CD4-positive, CD25-positive, alpha-beta regulatory T cell (primary cell): ENCODE results near the gene SENP7. TPM values are rescaled to one million over a fixed set of nuclear protein-coding genes. Genes with fewer than 3 reads are reported as not detected.
A peak's percentile ranks its signal among the peaks of the same experiment; 100 is the strongest.

ENCODE experiments used
- ATAC-seq, 2 donors: fragments of 150-1000 bp; cut with Tn5 transposase; one replicate each; pipeline ENCODE4 v1.10.0; 2021; ENCODE audit warnings: low read depth in 2 of 2, moderate number of reproducible peaks in 2 of 2, moderate library complexity in 1 of 2
- DNase-seq, 3 donors: peaks; one replicate each; pipeline versions ENCODE4 v3.0.0 to v3.0.0-alpha.2; 2012 to 2022; ENCODE audit warnings: mixed read lengths in 1 of 3
- H3K27ac ChIP-seq: one replicate; pipeline ENCODE4 v1.7.0; 2013; ENCODE audit warnings: mild to moderate bottlenecking, low read length; ENCODE audit not compliant: insufficient read depth, poor library complexity, severe bottlenecking
- H3K27me3 ChIP-seq: one replicate; pipeline ENCODE4 v1.7.0; 2013; ENCODE audit warnings: low read length; ENCODE audit not compliant: control insufficient read depth, insufficient read depth
- H3K36me3 ChIP-seq: one replicate; pipeline ENCODE4 v1.7.0; 2013; ENCODE audit warnings: mild to moderate bottlenecking, low read length, moderate library complexity; ENCODE audit not compliant: control insufficient read depth, insufficient read depth
- H3K4me1 ChIP-seq: 2 replicates; pipeline ENCODE4 v1.7.0; 2013; ENCODE audit warnings: mild to moderate bottlenecking, low read length; ENCODE audit not compliant: insufficient read depth, control insufficient read depth, poor library complexity, severe bottlenecking
- H3K4me3 ChIP-seq: one replicate; pipeline ENCODE4 v1.7.0; 2013; ENCODE audit warnings: low read depth, mild to moderate bottlenecking, low read length, moderate library complexity
- H3K9me3 ChIP-seq, 2 experiments: 1 replicate in 1 of 2; 2 replicates in 1 of 2; pipeline ENCODE4 v1.7.0; 2013; ENCODE audit warnings: low read length in 2 of 2, mild to moderate bottlenecking in 1 of 2, moderate library complexity in 1 of 2; ENCODE audit not compliant: control insufficient read depth in 2 of 2
- H3K27ac Mint-ChIP-seq, 3 donors: one replicate each; pipeline ENCODE4 v1.8.0; 2020 to 2022; ENCODE audit warnings: mild to moderate bottlenecking in 3 of 3, mixed read lengths in 3 of 3, moderate library complexity in 2 of 3
- H3K27me3 Mint-ChIP-seq: one replicate; pipeline ENCODE4 v1.8.0; 2022; ENCODE audit warnings: mild to moderate bottlenecking, mixed read lengths
- H3K36me3 Mint-ChIP-seq: one replicate; pipeline ENCODE4 v1.8.0; 2020; ENCODE audit warnings: mixed read lengths
- H3K4me1 Mint-ChIP-seq, 4 donors: one replicate each; pipeline ENCODE4 v1.8.0; 2020 to 2022; ENCODE audit warnings: mixed read lengths in 4 of 4, mild to moderate bottlenecking in 1 of 4
- H3K4me3 Mint-ChIP-seq, 4 donors: one replicate each; pipeline ENCODE4 v1.8.0; 2020 to 2022; ENCODE audit warnings: mild to moderate bottlenecking in 4 of 4, mixed read lengths in 4 of 4, moderate library complexity in 3 of 4
- H3K9me3 Mint-ChIP-seq, 7 donors: one replicate each; pipeline ENCODE4 v1.8.0; 2020 to 2022; ENCODE audit warnings: mixed read lengths in 7 of 7, mild to moderate bottlenecking in 3 of 7, moderate library complexity in 2 of 7
- polyA plus RNA-seq, 4 donors: library from polyadenylated mRNA; unstranded; fragments of 300-500 nt; fragmentation: Illumina TruSeq; gene quantifications; one replicate each; pipeline ENCODE4 v1.2.3, GENCODE V29; 2021
- total RNA-seq: library from RNA; stranded (reverse); gene quantifications from one replicate; pipeline ENCODE4 v1.2.3, GENCODE V29; 2022

Gene SENP7
- total and polyA plus RNA-seq, 5 donors from 2014 or later = 7.8 to 49.9 (median 9.8) TPM

DNA sequence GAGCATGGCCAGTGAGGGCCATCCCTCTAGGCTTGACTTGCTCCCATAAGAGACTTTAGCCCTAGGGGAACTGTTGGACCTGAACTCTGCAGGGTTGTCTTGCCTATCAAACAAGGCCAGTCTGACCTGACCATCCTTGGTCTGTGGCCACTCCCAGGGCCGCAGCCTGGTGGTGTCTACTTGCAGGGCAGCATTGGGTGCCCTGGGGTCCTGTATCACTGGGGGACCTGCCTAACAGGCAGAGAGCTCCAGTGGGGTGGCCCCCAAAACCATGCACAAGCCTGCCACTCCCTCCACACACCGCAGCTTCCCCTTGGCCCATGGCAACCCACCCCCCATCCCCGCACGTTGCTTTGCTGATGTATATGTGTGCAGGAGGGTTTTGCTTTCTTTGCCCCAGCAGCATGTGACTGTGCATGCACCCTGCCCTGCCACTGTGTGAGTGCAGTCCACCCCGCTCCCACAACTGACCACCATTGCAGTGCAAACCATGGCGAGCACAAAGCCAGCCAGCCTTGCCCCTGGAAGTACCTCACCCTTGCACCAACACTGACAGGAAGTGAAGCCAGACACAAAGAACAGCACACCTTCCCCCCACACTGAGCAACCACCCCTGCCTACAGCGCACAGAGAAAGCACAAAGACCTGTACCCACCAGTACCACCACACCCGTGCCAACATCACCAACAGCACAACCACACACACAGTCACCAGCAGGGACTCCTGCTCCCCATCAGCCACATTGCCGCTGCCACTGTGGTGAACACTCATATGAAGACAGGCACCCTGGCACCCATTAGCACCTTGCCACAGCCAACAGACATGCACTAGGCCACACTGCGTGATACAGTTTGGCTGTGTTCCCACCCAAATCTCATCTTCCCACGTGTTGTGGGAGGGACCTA, 88.8 kb downstream of the SENP7 start:
- peaks cover 0 to 11% (median 2%) of the 10 kb centered on the region in 7 donors for H3K9me3 Mint-ChIP-seq
- Histone ChIP-seq H3K36me3 (no peaks in the 10 kb centered on the region), H3K4me3 (no peak overlapping the region), H3K27ac (no peak overlapping the region), H3K9me3 (no peaks in the 10 kb centered on the region), H3K27me3 (no peaks in the 10 kb centered on the region), H3K4me1 (peaks cover 4% of the 10 kb centered on the region)
- DNase-seq = peak in 1 of 3 donors; percentile 6
- peaks cover 37% of the 10 kb centered on the region for H3K36me3 Mint-ChIP-seq
- H3K27ac Mint-ChIP-seq = peak overlapping the region in 2 of 3 donors; percentile 23 to 37
- H3K27me3 Mint-ChIP-seq = no peaks in the 10 kb centered on the region
- peak overlapping the region in 3 of 4 donors; percentile 35 to 67 (median 67) for H3K4me3 Mint-ChIP-seq
- H3K4me1 Mint-ChIP-seq = peaks cover 33 to 57% (median 44%) of the 10 kb centered on the region in 4 donors
- no peak for ATAC-seq

- ATAC-seq = no peak
- DNase-seq = no peak
- peaks cover 38 to 60% (median 49%) of the 10 kb centered on the region in 4 donors for H3K4me1 Mint-ChIP-seq
- Histone ChIP-seq H3K36me3 (peaks cover 6% of the 10 kb centered on the region), H3K27ac (peak overlapping the region; percentile 25), H3K27me3 (no peaks in the 10 kb centered on the region), H3K4me3 (no peak overlapping the region), H3K4me1 (no peaks in the 10 kb centered on the region), H3K9me3 (no peaks in the 10 kb centered on the region)
- no peaks in the 10 kb centered on the region for H3K27me3 Mint-ChIP-seq
- no peak overlapping the region for H3K4me3 Mint-ChIP-seq
- H3K9me3 Mint-ChIP-seq = no peaks in the 10 kb centered on the region
- peaks cover 31% of the 10 kb centered on the region for H3K36me3 Mint-ChIP-seq
- peak overlapping the region in 2 of 3 donors; percentile 6 to 7 for H3K27ac Mint-ChIP-seq
These were observed 94.2 kb downstream of the SENP7 start for GRCh38 chr3:101418851-101419250.

DNA sequence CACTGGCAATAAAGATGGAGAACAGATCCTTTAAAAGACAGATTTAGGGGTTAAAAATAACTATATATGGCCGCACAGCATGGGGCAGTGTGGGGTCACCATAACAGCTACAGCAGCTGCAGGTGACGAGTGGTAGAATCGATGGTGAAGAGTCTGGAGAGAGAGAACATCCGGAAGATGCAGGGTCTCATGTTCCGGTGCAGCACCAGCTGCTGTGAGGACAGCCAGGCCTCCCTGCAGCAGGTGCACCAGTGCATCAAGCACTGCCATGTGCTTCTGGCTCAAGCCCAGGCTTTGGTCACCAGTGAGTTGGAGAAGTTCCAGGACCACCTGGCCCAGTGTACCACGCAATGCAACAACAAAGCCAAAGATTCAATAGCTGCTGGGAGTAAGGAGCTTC, 98.9 kb downstream of the SENP7 start:
- H3K4me1 Mint-ChIP-seq = peaks cover 36 to 47% (median 44%) of the 10 kb centered on the region in 4 donors
- H3K4me3 Mint-ChIP-seq = no peak overlapping the region
- peak overlapping the region; percentile 11 to 92 (median 74) for H3K27ac Mint-ChIP-seq
- no peak overlapping the region for H3K27ac ChIP-seq
- H3K4me1 ChIP-seq = no peaks in the 10 kb centered on the region
- no peak overlapping the region for H3K4me3 ChIP-seq
- no peaks in the 10 kb centered on the region for H3K27me3 ChIP-seq
- peaks cover 40% of the 10 kb centered on the region for H3K36me3 Mint-ChIP-seq
- H3K9me3 Mint-ChIP-seq = peaks cover 0 to 10% (median 2%) of the 10 kb centered on the region in 7 donors
- peaks cover 1 to 3% of the 10 kb centered on the region in 2 experiments for H3K9me3 ChIP-seq
- no peaks in the 10 kb centered on the region for H3K27me3 Mint-ChIP-seq
- DNase-seq (no peak), ATAC-seq (no peak)
- peaks cover 11% of the 10 kb centered on the region for H3K36me3 ChIP-seq

- no peak for DNase-seq
- no peak overlapping the region for H3K4me3 ChIP-seq
- H3K27me3 ChIP-seq = no peaks in the 10 kb centered on the region
- H3K9me3 Mint-ChIP-seq = peaks cover 0 to 14% (median 4%) of the 10 kb centered on the region in 7 donors
- H3K9me3 ChIP-seq = peaks cover 5 to 6% of the 10 kb centered on the region in 2 experiments
- peaks cover 12% of the 10 kb centered on the region for H3K36me3 ChIP-seq
- H3K36me3 Mint-ChIP-seq = peaks cover 44% of the 10 kb centered on the region
- H3K27me3 Mint-ChIP-seq = no peaks in the 10 kb centered on the region
- peaks cover 33 to 44% (median 40%) of the 10 kb centered on the region in 4 donors for H3K4me1 Mint-ChIP-seq
- H3K27ac ChIP-seq = no peak overlapping the region
- H3K4me1 ChIP-seq = no peaks in the 10 kb centered on the region
- H3K4me3 Mint-ChIP-seq = no peak overlapping the region
- peak overlapping the region in 2 of 3 donors; percentile 8 to 92 for H3K27ac Mint-ChIP-seq
- no peak for ATAC-seq
These were observed 99.4 kb downstream of the SENP7 start for GRCh38 chr3:101413656-101414055.

GRCh38 chr3:101391413-101391950, 121.5 kb downstream of the SENP7 start:
- ATAC-seq (no peak), DNase-seq (no peak)
- peaks cover 3% of the 10 kb centered on the region for H3K36me3 ChIP-seq
- H3K27me3 ChIP-seq = no peaks in the 10 kb centered on the region
- H3K4me1 ChIP-seq = no peaks in the 10 kb centered on the region
- no peak overlapping the region for H3K4me3 ChIP-seq
- H3K36me3 Mint-ChIP-seq = peaks cover 63% of the 10 kb centered on the region
- no peaks in the 10 kb centered on the region for H3K27me3 Mint-ChIP-seq
- peaks cover 20 to 59% (median 26%) of the 10 kb centered on the region in 4 donors for H3K4me1 Mint-ChIP-seq
- H3K27ac ChIP-seq = no peak overlapping the region
- H3K4me3 Mint-ChIP-seq = no peak overlapping the region
- peaks cover 2 to 25% (median 16%) of the 10 kb centered on the region in 7 donors for H3K9me3 Mint-ChIP-seq
- peak overlapping the region in 1 of 3 donors; percentile 44 for H3K27ac Mint-ChIP-seq
- peaks cover 0 to 6% of the 10 kb centered on the region in 2 experiments for H3K9me3 ChIP-seq

DNA sequence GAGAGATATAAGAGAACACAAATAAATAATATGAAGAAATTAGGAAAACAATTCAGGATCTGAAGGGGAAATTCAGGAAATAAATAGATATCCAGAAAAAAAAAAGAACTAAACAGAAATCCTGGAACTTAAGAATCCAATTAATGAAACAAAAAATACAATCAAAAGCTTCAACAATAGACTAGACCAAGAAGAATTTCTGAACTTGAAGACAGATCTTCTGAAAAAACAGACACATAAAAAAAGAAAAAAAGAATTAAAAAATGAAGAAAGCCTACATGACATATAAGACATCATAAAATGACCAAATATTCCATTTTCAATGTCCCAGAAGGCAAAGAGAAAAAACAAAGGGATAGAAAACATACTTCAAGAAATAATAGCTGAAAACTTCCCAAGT, 124.3 kb downstream of the SENP7 start:
- Mint-ChIP-seq H3K9me3 (peaks cover 2 to 18% (median 14%) of the 10 kb centered on the region in 7 donors), H3K27me3 (no peaks in the 10 kb centered on the region), H3K36me3 (peaks cover 46% of the 10 kb centered on the region), H3K4me3 (peak overlapping the region in 1 of 4 donors; percentile 48), H3K27ac (no peak overlapping the region), H3K4me1 (peaks cover 15 to 75% (median 29%) of the 10 kb centered on the region in 4 donors)
- no peak for DNase-seq
- H3K36me3 ChIP-seq = peaks cover 6% of the 10 kb centered on the region
- H3K27me3 ChIP-seq = no peaks in the 10 kb centered on the region
- H3K4me3 ChIP-seq = no peak overlapping the region
- ATAC-seq = no peak
- H3K27ac ChIP-seq = no peak overlapping the region
- H3K9me3 ChIP-seq = peaks cover 0 to 6% of the 10 kb centered on the region in 2 experiments
- no peaks in the 10 kb centered on the region for H3K4me1 ChIP-seq

DNA sequence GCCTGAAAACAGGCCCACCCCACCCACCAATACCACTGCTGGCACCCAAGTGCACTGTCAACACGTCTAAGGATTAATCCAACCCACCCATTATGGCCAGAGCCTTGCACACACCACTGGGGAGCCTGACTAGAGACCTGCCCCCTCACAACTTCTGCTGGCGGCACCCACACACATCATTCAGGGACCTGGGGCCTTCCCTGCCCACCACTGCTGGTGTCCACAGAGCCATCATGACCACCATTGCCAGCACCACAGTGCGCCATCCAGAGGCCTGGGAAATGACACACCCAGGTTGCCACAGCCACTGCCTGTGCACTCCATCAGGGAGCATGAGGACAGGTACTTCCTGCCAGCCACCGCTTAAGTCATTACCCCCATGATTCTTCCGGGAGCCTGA, 125.7 kb downstream of the SENP7 start:
- peak overlapping the region in 1 of 4 donors; percentile 47 for H3K4me3 Mint-ChIP-seq
- peaks cover 35% of the 10 kb centered on the region for H3K36me3 Mint-ChIP-seq
- H3K27ac ChIP-seq = no peak overlapping the region
- H3K27ac Mint-ChIP-seq = no peak overlapping the region
- no peaks in the 10 kb centered on the region for H3K27me3 ChIP-seq
- H3K27me3 Mint-ChIP-seq = no peaks in the 10 kb centered on the region
- H3K4me1 ChIP-seq = no peaks in the 10 kb centered on the region
- ATAC-seq (no peak), DNase-seq (no peak)
- peaks cover 0 to 6% of the 10 kb centered on the region in 2 experiments for H3K9me3 ChIP-seq
- peaks cover 4% of the 10 kb centered on the region for H3K36me3 ChIP-seq
- no peak overlapping the region for H3K4me3 ChIP-seq
- H3K9me3 Mint-ChIP-seq = peaks cover 2 to 14% (median 6%) of the 10 kb centered on the region in 7 donors
- H3K4me1 Mint-ChIP-seq = peaks cover 14 to 65% (median 27%) of the 10 kb centered on the region in 4 donors
